ENCODE data around the gene KIAA1217.

DNA sequence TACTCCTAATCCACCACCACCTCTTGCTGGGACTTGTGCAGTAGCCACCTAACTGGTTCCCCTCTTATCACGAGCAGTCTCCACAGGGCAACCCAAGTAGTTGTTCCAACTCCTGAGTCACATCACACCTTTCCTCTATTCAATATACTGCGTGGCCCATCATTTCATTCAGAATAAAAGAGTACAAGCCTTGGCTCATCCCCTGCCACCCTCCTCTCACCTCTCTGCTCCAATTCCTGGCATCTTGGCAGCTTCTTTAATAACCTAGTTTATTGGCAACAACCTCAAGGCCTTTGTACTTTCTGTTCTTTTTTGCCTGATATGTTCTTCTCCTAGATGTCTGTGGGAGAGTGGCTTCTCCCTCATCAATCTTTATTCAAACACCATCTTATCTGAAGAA, 199.4 kb downstream of the KIAA1217 start:
- no peak for TF ChIP-seq EZH2 (IDR thresholded peaks at IDR 0.05; ENCODE audit: borderline replicate concordance, low read depth, low read length, severe bottlenecking)
- TF ChIP-seq, protein P1, sequence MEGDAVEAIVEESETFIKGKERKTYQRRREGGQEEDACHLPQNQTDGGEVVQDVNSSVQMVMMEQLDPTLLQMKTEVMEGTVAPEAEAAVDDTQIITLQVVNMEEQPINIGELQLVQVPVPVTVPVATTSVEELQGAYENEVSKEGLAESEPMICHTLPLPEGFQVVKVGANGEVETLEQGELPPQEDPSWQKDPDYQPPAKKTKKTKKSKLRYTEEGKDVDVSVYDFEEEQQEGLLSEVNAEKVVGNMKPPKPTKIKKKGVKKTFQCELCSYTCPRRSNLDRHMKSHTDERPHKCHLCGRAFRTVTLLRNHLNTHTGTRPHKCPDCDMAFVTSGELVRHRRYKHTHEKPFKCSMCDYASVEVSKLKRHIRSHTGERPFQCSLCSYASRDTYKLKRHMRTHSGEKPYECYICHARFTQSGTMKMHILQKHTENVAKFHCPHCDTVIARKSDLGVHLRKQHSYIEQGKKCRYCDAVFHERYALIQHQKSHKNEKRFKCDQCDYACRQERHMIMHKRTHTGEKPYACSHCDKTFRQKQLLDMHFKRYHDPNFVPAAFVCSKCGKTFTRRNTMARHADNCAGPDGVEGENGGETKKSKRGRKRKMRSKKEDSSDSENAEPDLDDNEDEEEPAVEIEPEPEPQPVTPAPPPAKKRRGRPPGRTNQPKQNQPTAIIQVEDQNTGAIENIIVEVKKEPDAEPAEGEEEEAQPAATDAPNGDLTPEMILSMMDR (IDR thresholded peaks at IDR 0.05; ENCODE audit: borderline replicate concordance, extremely low read depth, low read length, poor library complexity, severe bottlenecking): no peak
